Erythroblast (primary cell): ENCODE measurements around the gene HMGN1.
A peak's percentile ranks its signal among the peaks of the same experiment; 100 is the strongest.

Experiments used
- DNase-seq, 2 experiments: peaks; one replicate each; lab custom pipeline; 2025; lab: John Stamatoyannopoulos, UW
- GATA1 ChIP-seq: IDR thresholded peaks from 2 replicates; pipeline ENCODE4 v1.6.1; 2011; ENCODE audit warnings: low read depth, mild to moderate bottlenecking, control low read depth, low read length, moderate library complexity
- POLR2A ChIP-seq: IDR thresholded peaks from 2 replicates; pipeline ENCODE4 v1.6.1; 2011; ENCODE audit warnings: mild to moderate bottlenecking, low read length

HMGN1 gene

GRCh38 chr21:39353295-39353694 is 4.4 kb upstream of the HMGN1 start:
- no peak for TF ChIP-seq GATA1
- no peak for TF ChIP-seq POLR2A
- DNase-seq: no peak

- DNase-seq: no peak
- TF ChIP-seq GATA1: no peak
Measured at GRCh38 chr21:39350094-39351005, 1.5 kb upstream of the HMGN1 start.

- TF ChIP-seq GATA1 (no peak), POLR2A (peak; percentile 74)
- peak; percentile 95 to 96 for DNase-seq
Measured at GRCh38 chr21:39349211-39350093, 564 bp upstream of the HMGN1 start.

- no peak for TF ChIP-seq POLR2A
- no peak for TF ChIP-seq GATA1
Measured at GRCh38 chr21:39348040-39348354, 891 bp downstream of the HMGN1 start.

GRCh38 chr21:39347537-39347936 is 1.4 kb downstream of the HMGN1 start:
- peak; percentile 33 to 56 for DNase-seq
- TF ChIP-seq GATA1 (no peak), POLR2A (no peak)

More at GRCh38 chr21:39348040-39348354, 891 bp downstream of the HMGN1 start:
- DNase-seq: no peak

- no peak for DNase-seq
- no peak for TF ChIP-seq GATA1
- no peak for TF ChIP-seq POLR2A
Measured at GRCh38 chr21:39346671-39347331, 2.1 kb downstream of the HMGN1 start.

- TF ChIP-seq GATA1 (no peak), POLR2A (no peak)
- no peak for DNase-seq
Measured at GRCh38 chr21:39346206-39346605, 2.7 kb downstream of the HMGN1 start.

GRCh38 chr21:39345440-39345839 is 3.4 kb downstream of the HMGN1 start:
- DNase-seq: no peak
- TF ChIP-seq GATA1 (no peak), POLR2A (no peak)

- no peak for DNase-seq
- TF ChIP-seq GATA1 (no peak), POLR2A (no peak)
Measured at GRCh38 chr21:39344848-39345247, 4.0 kb downstream of the HMGN1 start.

- TF ChIP-seq GATA1 (no peak), POLR2A (peak; percentile 27)
- no peak for DNase-seq
Measured at GRCh38 chr21:39341249-39341923, 7.5 kb downstream of the HMGN1 start.

- TF ChIP-seq POLR2A: no peak
- no peak for TF ChIP-seq GATA1
Measured at GRCh38 chr21:39340687-39341086, 8.2 kb downstream of the HMGN1 start.

GRCh38 chr21:39339231-39339630 is 9.7 kb downstream of the HMGN1 start:
- TF ChIP-seq GATA1: no peak
- DNase-seq: no peak

More at GRCh38 chr21:39340687-39341086, 8.2 kb downstream of the HMGN1 start:
- no peak for DNase-seq

- no peak for DNase-seq
- no peak for TF ChIP-seq GATA1
- no peak for TF ChIP-seq POLR2A
Measured at GRCh38 chr21:39336457-39337008, 12.4 kb downstream of the HMGN1 start.
